Heart left ventricle (tissue), 13 donors: Measurements from ENCODE around the gene KIAA0753.

Experiments
- CTCF ChIP-seq, 12 donors: fragments of 200-600 bp; sonication (generic) in 4 of 12; IDR thresholded peaks; one replicate each; pipeline versions ENCODE4 v1.5.0 to v1.8.0; 2018 to 2022; ENCODE audit warnings: antibody characterized with exemption in 12 of 12, mild to moderate bottlenecking in 5 of 12
- POLR2A ChIP-seq, 2 donors: fragments of 450-650 bp; IDR thresholded peaks; one replicate each; pipeline ENCODE4 v1.6.1; 2017; ENCODE audit warnings: antibody characterized with exemption in 2 of 2, mild to moderate bottlenecking in 2 of 2, moderate library complexity in 2 of 2
- donor health status: ischemic (EF 13 %, LVEDD 7.1; RV severe dilation, severe dysfunction).
- donor health status: DM: no; HTN: yes; CAD: no.
- donor health status: DM: no; HTN: no; CAD: no.
- donor health status: ischemic (EF 25% LVEDD 6.9; RV normal size, moderate dysfunction).
- donor health status: ischemic (EF 25% LVEDD 5.7; RV mildly dilated, moderate dysfunction).
- donor health status: ischemic (EF 35%, LVEDD 5.7; RV mildly dilated, moderate dysfunction).
- donor health status: nonischemic (EF 11% LVEDD 7.7; RV severe dilation, severe dysfunction).
- donor health status: DM: yes; HTN: yes; CAD: no.
- donor health status: PGD.
- donor health status: ischemic (EF 29% LVEDD 5.4; RV normal size, mild dysfunction).
- donor health status: nonischemic (EF 23%, LVEDD 6.1; RV moderate dilation, normal function).

GRCh38 chr17:6684881-6685767, 44.6 kb upstream of the KIAA0753 start:
- no peak for TF ChIP-seq POLR2A (IDR thresholded peaks at IDR 0.05)
- no peak for TF ChIP-seq CTCF (IDR thresholded peaks at IDR 0.05)
